ENCODE results near the gene CDKN2AIP.

Gene CDKN2AIP

GRCh38 chr4:183434264-183434663 lies 10.2 kb upstream of the CDKN2AIP start:
- H3K27ac ChIP-seq (replicated peaks) = no peak overlapping the region
- H3K4me3 ChIP-seq (replicated peaks; ENCODE audit: insufficient read depth, low read length) = no peak overlapping the region
- no peaks in the 10 kb centered on the region for H3K27me3 ChIP-seq (ENCODE audit: insufficient read depth, poor library complexity, severe bottlenecking)
- TF ChIP-seq POLR2AphosphoS5 (IDR thresholded peaks at IDR 0.05; ENCODE audit: low read depth) = no peak
- no peak for TF ChIP-seq REST (IDR thresholded peaks at IDR 0.05; ENCODE audit: insufficient replicate concordance, low read depth)
- no peak for TF ChIP-seq GABPA (IDR thresholded peaks at IDR 0.05; ENCODE audit: low read depth)
- TF ChIP-seq SPI1 (IDR thresholded peaks at IDR 0.05; ENCODE audit: borderline replicate concordance, low read depth) = no peak
- no peak for TF ChIP-seq CTCF (IDR thresholded peaks at IDR 0.05; ENCODE audit: insufficient read depth, low read length)
- no peak for DNase-seq (ENCODE audit: low read depth in 1 of 2, low spot score in 1 of 2)

GRCh38 chr4:183434666-183435190 lies 9.7 kb upstream of the CDKN2AIP start:
- no peak overlapping the region for H3K4me3 ChIP-seq (replicated peaks; ENCODE audit: insufficient read depth, low read length)
- no peak for TF ChIP-seq POLR2AphosphoS5 (IDR thresholded peaks at IDR 0.05; ENCODE audit: low read depth)
- TF ChIP-seq GABPA (IDR thresholded peaks at IDR 0.05; ENCODE audit: low read depth) = no peak
- no peak for TF ChIP-seq CTCF (IDR thresholded peaks at IDR 0.05; ENCODE audit: insufficient read depth, low read length)
- TF ChIP-seq REST (IDR thresholded peaks at IDR 0.05; ENCODE audit: insufficient replicate concordance, low read depth) = no peak
- no peak for TF ChIP-seq SPI1 (IDR thresholded peaks at IDR 0.05; ENCODE audit: borderline replicate concordance, low read depth)
- no peaks in the 10 kb centered on the region for H3K27me3 ChIP-seq (ENCODE audit: insufficient read depth, poor library complexity, severe bottlenecking)
- no peak overlapping the region for H3K27ac ChIP-seq (replicated peaks)
- DNase-seq (ENCODE audit: low read depth in 1 of 2, low spot score in 1 of 2) = no peak

- TF ChIP-seq GABPA (IDR thresholded peaks at IDR 0.05; ENCODE audit: low read depth) (no peak), POLR2AphosphoS5 (IDR thresholded peaks at IDR 0.05; ENCODE audit: low read depth) (no peak), SPI1 (IDR thresholded peaks at IDR 0.05; ENCODE audit: borderline replicate concordance, low read depth) (no peak), CTCF (IDR thresholded peaks at IDR 0.05; ENCODE audit: insufficient read depth, low read length) (no peak), REST (IDR thresholded peaks at IDR 0.05; ENCODE audit: insufficient replicate concordance, low read depth) (no peak)
- Histone ChIP-seq H3K4me3 (replicated peaks; ENCODE audit: insufficient read depth, low read length) (no peak overlapping the region), H3K27me3 (ENCODE audit: insufficient read depth, poor library complexity, severe bottlenecking) (no peaks in the 10 kb centered on the region), H3K27ac (replicated peaks) (no peak overlapping the region)
- DNase-seq (ENCODE audit: low read depth in 1 of 2, low spot score in 1 of 2) = no peak
Observed at GRCh38 chr4:183435803-183436202, 8.6 kb upstream of the CDKN2AIP start.

All from HL-60 (cell line).